HUDEP-2 (cell line): ENCODE measurements around the gene KRTAP1-3.
"Not testable (repeated sequence)": the region's sequence is repeated elsewhere in the genome, so short reads cannot be mapped to it uniquely, and the experiment has no call there.

Experiments used
- DNase-seq, 76 experiments: peaks; one replicate each; lab custom pipeline; 2025; ENCODE audit not compliant: unreplicated experiment in 76 of 76; lab: John Stamatoyannopoulos, UW

Gene KRTAP1-3

DNA sequence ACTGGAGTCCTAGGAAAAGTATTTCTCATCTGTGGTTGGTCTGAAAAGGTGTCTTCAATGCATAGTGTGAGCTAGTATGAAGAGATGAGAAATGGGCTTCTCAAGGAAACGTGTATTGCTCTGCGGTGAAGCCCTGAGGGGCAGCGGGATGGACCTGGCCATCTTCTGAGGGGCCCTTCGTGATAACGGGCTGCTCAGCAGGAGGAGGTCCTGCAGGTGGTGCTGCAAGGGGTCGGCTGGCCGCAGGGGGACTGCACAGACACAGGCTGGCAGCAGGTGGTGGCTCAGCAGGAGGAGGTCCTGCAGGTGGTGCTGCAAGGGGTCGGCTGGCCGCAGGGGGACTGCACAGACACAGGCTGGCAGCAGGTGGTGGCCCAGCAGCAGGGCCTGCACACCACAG lies 19.9 kb upstream of the KRTAP1-3 start:
- DNase-seq = not testable (repeated sequence)

DNA sequence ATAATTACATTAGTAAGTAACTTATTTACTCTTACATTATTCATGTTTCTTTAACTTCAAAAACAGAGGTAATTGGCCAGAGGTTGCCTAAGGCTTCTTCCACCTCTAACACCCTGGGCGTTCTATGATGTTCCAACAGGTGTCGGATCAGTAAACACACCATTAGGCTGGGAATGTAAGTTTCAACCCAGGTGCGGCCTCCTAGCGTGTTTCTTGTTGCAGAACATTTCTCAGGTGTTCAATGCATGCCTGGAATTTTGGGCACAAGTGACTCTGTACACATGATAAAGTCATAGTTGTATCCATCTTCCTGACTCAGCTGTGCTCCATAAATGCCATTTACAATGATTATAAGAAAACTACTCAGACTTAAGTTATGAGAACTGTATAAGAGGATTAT lies 19.4 kb upstream of the KRTAP1-3 start:
- no peak for DNase-seq

DNA sequence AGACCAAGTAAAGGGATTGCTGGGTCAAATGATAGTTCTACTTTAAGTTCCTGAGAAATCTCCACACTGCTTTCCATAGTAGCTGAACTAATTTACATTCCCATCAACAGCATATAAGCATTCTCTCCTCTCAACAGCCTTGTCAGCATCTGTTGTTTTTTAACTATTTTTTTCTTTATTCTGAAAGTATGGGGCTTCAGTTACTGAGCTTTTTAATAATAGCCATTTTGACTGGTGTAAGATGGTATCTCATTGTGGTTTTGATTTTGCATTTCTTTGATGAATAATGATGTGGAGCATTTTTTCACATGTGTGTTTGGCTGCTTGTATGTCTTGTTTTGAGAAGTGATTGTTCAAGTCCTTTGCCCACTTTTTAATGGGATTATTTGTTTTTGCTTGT lies 17.9 kb upstream of the KRTAP1-3 start:
- DNase-seq = no peak

DNA sequence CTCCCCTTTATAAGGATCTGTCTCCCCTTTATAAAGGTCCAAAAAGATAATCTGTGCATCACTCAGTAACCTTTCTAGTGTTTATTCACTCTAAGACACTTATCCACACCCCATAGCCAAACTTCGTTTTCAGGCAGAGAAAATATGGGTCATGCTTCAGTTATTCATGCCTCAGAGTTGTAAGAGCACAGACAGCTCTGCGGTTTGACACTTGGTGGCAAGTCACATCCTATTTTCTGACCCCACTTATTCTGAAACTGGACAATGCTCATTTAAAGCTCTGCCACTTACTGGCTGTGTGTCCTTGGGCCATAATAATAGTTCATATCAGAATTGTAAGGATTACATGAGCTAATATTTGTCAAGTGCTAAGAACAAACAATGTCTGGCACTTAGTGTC lies 14.4 kb upstream of the KRTAP1-3 start:
- no peak for DNase-seq

DNA sequence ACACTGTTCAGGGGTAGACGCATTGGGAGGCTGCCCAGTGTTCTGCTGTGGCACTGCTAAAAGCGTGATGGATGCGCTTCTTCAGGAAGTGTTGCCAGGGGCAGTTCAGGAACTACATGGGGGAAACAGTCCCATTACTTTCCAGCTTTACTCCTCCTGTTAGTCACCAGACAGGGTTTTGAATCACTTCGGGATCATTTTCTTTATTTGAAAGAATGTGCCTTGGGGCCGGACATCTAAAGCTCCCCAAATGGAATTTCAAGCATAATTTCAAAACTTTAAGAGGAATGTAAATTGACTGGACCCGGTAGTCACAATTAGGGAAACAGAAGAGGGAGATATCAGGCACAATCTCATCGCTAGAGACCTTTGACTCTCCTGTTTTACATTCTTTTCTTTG lies 13.8 kb upstream of the KRTAP1-3 start:
- no peak for DNase-seq

DNA sequence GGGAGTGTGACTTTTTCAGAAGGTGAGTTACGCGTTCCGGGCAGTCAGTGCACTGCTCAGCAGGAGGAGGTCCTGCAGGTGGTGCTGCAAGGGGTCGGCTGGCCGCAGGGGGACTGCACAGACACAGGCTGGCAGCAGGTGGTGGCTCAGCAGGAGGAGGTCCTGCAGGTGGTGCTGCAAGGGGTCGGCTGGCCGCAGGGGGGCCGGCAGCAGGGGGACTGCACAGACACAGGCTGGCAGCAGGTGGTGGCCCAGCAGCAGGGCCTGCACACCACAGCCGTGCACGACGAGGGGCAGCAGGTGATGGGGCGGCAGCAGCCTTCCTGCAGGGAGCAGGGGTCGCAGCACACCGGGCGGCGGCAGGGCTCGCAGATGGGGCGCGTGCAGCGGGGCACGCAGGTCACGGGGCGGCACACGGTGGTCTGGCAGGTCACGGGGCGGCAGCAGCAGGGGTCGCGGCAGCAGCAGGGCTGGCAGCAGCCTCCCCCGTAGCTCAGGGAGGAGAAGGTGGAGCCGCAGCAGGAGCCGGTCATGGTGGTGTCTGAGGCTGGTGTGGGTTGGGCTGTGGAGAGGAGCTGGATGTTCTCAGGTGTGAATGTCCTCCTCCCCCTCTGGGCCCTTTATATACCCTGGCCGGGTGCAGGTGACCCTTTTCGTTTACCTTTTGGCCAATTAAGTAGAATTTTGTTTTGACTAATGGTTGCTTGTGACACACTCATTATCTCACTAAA lies 12.2 kb upstream of the KRTAP1-3 start, which contains the start of gene KRTAP2-1:
Gene KRTAP2-1 (minus strand): TSS at position 582 of the 731 bp plus-strand sequence. CDS start 49 bp downstream, at position 533.
- DNase-seq = not testable (repeated sequence)

DNA sequence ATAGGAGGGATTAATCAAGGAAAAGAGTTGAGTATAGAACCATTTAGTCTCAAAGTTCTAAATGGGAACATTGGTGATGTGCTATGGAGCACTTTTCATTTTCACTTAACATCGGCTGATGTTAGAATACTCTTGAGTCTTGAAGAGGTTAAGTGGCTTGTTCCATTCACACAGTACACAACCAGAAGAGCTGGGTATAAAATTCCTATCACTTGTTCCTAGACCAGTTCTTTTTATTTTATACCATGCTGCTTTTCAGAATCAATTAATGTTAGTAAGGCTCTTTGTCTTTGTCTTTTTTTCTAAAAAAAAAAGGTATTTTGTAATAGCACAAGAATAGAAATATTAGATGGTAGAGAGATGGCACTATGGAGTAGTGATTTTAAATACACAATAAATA lies 8.3 kb upstream of the KRTAP1-3 start:
- no peak for DNase-seq

DNA sequence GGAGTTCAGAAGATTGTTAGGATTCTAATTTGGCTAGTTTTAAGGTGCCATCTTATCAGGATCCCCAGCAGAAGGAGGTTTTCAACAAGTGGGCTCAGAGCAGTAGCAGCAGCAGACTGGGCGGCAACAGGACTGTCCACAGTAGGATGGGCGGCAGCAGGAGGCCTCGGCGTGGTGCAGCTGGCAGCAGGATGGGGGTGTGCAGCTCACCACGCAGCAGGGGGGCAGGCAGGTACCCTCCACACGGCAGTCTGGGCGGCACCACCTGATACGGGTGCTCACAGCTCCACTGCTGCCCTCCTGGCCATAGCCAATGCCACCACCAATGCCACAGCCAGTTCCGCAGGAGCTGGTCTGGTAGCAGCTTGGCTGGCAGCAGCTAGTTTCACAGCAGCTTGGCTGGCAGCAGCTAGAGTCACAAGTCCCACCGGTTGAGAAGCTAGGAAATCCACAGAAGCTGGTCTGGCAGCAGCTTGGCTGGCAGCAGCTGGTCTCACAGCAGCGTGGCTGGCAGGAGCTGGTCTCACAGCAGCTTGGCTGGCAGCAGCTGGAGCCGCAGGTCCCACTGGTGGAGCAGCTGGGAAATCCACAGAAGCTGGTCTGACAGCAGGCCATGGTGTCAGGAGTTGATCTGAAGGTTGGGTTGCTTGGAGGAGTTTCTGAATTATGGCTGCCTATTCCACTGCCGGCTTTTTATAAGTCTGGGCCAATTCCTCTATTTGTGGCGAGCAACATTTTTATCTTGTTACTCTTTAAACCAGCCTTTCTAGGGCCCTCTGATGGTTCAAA lies 6.3 kb upstream of the KRTAP1-3 start, which contains the start of gene KRTAP1-1:
Gene KRTAP1-1 (minus strand): TSS at position 668 of the 789 bp plus-strand sequence. CDS start 53 bp downstream, at position 615.
- DNase-seq = not testable (repeated sequence)

DNA sequence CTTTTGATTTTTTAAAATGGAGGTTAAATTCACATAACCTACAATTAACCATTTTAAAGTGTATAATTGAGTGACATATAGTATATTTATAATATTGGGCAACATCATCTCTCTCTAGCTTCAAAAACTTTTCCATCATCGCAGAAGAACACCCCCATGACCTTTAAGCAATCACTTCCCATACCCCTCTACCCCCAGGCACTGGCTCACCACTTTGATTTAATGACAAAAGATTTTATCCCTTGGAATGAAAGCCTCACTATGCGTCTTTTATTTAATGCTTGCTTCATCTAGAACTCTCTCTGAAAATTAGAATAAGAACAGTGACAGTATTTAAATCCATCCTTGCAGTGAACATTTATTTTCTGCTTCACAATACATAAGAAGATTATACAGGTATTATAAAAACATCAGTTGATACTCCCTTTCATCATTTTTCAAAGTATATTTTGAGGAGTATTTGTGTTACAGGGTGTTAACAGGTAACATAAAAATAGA lies 3.2 kb upstream of the KRTAP1-3 start:
- DNase-seq = no peak

DNA sequence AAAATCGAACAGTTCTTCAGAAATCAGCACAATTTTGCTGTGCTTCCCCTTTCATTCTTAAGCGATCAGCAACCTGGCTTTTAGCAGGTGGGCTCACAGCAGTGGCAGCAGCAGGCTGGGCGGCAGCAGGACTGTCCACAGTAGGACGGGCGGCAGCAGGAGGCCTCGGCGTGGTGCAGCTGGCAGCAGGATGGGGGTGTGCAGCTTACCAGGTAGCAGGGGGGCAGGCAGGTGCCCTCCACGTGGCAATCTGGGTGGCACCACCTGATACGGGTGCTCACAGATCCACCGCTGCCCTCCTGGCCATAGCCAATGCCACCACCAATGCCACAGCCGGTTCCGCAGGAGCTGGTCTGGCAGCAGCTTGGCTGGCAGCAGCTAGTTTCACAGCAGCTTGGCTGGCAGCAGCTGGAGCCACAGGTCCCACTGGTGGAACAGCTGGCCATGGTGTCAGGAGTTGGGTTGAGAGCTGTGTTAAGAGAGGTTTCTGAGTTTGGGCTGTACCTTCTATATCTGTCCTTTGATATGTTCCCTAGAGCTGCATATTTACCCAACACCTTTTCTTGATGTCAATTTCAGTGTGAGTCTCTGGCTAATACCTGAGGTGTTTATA lies 4.9 kb downstream of the KRTAP1-3 start, which contains the start of gene KRTAP1-4:
Gene KRTAP1-4 (minus strand): TSS at position 563 of the 613 bp plus-strand sequence. CDS start 117 bp downstream, at position 446.
- DNase-seq = no peak

DNA sequence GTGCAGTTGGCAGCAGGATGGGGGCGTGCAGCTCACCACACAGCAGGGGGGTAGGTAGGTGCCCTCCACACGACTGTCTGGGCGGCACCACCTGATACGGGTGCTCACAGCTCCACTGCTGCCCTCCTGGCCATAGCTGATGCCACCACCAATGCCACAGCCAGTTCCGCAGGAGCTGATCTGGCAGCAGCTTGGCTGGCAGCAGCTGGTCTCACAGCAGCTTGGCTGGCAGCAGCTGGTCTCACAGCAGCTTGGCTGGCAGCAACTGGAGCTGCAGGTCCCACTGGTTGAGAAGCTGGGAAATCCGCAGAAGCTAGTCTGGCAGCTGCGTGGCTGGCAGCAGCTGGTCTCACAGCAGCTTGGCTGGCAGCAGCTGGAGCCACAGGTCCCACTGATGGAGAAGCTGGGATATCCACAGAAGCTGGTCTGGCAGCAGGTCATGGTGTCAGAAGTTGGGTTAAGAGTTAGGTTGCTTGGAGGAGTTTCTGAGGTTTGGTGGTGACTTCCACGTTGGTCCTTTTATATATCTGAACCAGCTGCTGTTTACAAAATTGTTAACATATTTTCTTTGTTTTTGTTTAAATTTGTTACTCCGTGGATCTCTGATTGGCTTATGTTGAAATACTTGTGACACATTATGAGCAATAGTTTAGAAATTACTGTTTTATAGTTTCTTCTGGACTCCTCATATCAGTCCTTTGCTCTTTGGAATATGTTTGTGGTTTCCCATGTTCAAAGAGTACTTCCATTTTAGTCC lies 7.8 kb downstream of the KRTAP1-3 start, which contains the start of gene KRTAP1-5:
Gene KRTAP1-5 (minus strand): TSS at position 494 of the 757 bp plus-strand sequence. CDS start 53 bp downstream, at position 441.
- no peak for DNase-seq

DNA sequence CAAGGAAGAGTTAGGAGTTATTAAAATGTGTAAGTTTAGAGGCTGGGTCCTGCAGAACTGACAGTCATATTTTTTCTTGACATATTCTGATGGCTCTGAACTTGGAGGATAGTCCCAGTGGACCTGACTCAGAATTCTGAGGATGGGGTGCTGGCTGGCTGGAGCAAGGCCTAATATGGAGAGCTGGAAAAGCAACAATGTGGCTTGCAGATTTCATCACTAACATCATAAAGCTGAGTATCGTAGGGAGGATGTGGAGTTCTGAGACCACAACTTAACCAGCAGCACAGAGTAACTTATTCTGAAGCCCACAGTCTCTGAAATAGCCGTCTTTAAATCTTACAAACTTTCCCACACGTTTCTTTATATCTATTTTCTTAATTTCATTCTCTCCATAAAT lies 10.0 kb downstream of the KRTAP1-3 start:
- DNase-seq = no peak

DNA sequence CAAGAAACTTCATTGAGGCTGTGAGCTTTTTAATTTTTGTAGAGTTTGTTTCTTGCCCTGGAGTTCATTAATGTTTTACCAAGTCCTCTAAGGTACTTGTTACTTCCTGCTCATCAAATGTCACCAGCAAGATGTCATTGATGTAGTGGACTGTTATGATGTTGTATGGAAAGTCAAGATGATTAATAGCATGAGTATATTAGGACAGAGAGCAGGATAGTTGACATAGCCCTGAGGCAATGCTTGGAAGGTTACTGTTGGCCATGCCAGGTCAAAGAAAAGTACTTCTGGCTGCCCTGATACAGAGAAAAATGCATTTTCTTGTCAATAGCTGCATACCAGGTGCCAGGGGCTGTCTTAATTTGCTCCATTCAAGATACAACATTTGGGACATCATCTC lies 14.3 kb downstream of the KRTAP1-3 start:
- no peak for DNase-seq

DNA sequence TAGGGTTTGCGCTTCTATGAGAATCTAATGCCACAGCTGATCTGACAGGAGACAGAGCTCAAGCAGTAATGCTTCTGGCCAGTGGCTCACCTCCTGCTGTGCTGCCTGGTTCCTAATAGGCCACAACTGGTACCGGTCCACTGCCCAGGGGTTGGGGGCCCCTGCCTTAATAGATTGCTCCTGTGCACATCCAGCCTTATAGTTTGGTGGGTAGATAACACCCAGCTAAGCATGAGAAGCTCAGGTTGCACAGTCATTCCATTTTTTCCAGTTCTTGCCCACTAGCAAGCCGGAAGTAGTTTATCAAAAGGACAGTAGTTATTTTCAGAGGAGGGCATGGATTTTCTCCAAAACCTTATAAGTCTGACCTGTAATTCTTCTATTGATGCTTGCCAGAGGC lies 15.3 kb downstream of the KRTAP1-3 start:
- DNase-seq = no peak

DNA sequence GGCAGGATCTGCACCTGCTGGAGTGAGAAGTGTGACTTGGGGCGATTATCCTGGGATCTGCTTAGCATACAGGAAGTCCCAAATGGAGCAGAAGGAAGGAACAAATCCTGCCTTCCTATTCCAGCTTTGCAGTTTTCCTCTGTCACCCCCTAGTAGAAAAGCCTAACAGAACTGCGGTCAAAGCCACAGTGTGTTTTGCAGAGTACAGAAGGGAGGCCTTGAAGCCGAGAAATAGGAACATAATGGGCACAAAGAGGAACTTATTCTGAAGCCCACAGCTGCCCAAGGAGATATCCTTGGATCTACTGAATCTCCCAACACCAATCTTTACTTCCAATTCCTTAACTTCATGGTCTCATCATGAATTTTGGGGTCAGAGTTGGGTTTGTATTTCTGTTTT lies 16.1 kb downstream of the KRTAP1-3 start:
- DNase-seq = no peak

DNA sequence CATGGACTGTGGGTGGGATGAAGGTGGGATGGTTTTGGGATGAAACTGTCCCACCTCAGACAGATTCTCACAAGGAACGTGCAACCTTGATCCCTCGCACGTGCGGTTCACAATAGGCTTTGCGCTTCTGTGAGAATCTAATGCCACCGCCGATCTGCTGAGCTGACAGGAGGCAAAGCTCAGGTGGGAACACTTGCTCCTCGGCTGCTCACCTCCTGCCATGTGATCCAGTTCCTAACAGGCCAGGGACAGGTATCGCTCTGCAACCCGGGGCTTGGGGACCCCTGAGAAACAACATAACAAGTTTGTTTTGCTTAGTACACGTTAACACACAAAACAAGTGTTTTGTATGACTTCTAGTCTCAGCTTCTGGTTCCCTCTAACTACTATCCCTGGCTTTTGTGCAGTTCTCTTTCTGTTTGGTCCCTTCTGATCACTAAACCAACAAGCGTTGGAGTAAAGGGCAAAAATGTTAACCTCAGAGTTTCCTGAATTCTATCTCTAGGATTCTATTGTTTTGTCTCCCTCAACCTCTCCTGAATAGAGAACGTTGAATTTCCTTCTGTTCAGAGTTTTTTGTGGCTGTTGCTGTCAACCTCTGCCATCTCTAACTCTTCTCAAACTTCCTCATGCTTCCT lies 18.0 kb downstream of the KRTAP1-3 start:
- DNase-seq = no peak

DNA sequence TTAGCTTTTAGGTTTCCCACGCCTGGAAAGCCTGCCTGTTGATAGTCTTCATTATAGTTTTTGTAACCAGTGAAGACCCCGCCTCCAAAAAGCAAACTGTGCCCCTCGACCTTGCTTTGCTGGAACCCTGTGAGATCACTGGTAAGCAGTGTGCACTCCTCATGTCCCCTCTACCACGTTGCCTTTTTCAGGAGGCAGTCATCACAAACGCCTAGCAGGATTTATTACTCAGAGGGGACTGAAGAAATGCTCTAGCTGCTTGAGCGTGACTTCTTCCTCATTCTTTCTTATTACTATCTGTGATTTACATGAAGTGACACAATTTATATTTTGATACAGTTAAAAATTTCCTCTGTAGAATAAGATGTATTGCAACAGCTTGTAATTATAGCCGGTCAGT lies 19.2 kb downstream of the KRTAP1-3 start:
- DNase-seq = no peak

DNA sequence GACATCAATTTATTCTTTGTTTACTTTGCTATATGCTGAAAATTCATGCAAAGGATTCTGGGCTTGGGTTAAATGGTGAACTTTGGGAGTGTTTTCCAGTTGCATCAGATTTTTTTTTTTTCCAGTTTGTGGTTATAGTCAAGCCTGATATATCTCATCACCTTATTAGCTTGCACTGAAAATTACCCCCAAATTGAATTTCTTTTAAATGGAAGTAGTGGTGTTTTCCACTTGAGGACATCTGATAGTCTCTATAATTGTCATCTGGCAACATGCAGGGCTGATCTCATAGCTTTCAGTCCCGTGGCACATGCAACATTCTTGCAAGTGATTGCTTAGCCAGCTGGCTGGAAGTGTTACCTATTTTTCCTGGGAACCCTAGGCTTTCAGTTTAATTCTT lies 21.1 kb downstream of the KRTAP1-3 start:
- no peak for DNase-seq

DNA sequence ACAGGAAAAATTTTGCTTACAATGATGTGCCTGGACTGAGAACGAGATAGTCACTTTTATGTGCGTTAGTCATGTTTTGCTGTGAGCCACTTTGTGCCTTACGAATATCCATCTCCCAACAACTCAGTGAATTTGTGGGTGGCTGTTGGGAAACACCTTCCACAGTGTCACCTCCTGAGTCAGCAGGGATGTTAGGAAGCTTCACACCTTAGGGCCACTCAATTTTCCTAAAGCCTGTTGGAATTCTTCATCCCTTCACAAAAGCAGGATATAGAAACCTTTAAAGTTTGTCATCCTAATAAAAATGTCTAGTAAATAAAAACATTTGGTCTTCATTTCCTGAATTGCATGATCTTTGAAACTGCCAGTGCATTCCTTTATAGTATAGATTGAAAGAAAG lies 21.5 kb downstream of the KRTAP1-3 start:
- no peak for DNase-seq
